Measurements from ENCODE around the gene POLDIP3. TPM values are rescaled to one million over a fixed set of nuclear protein-coding genes. Genes with fewer than 3 reads are reported as not detected.
"Not testable (repeated sequence)": the region's sequence is repeated elsewhere in the genome, so short reads cannot be mapped to it uniquely, and the experiment has no call there.

The POLDIP3 gene
- total RNA-seq, 1 donor from 2014 or later = 39.4 TPM

DNA sequence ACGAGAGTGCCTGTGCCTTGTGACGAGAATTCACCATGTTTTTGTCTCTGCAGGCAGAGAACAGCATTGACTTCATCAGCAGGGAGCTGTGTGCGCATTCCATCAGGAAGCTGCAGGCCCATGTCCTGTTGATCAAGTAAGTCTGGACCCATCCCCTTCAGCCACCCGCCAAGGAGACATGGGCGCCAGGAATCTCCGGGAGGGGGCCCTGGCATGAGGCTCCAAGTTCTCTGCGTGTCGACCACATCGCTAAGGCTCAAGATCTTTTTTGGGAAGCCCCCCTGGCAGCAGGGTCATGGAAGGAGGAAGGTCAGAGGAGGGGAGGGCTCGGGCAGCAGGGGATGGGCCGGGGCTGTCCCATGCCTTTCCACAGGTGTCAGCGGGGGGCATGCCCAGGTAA, 43.6 kb downstream of the POLDIP3 start:
- intact Hi-C loops (cut with micrococcal nuclease); DNase-seq; ATAC-seq: not testable (repeated sequence)

DNA sequence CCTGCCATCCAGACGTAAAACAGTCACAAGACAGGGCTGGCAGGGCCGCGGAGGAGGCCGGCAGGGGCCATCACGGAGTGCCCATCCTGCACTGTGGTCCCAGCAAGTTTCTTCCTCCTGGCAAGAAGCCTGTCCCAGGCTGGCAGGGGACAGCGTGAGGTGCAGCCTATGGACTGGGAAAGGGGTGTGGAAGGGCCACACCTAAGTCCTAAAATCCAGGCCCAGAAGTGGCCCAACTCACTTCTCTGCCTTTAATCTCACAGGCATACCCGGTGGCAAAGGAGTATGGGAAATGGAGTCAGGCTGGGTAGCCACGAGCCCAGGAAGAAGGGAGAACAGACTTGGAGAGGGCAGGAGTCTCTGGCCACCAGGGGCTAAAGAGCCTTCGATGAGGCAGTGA, 44.1 kb downstream of the POLDIP3 start:
- intact Hi-C loops (cut with micrococcal nuclease); DNase-seq; ATAC-seq: not testable (repeated sequence)

DNA sequence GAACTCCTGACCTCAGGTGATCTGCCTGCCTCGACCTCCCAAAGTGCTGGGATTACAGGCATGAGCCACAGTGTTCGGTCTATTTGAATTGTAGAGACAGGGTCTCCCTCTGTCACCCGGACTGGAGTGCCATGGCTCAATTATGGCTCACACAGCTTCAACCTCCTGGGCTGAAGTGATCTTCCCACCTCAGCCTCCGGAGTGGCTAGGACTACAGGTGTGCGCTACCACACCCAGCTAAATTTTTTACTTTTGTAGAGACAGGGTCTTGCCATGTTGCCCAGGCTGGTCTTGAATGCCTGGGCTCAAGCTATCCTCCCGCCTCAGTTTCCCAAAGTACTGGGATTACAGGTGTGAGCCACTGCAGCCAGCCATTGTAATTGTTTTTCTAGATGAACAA, 46.7 kb downstream of the POLDIP3 start:
- DNase-seq; intact Hi-C loops (cut with micrococcal nuclease); ATAC-seq: not testable (repeated sequence)

DNA sequence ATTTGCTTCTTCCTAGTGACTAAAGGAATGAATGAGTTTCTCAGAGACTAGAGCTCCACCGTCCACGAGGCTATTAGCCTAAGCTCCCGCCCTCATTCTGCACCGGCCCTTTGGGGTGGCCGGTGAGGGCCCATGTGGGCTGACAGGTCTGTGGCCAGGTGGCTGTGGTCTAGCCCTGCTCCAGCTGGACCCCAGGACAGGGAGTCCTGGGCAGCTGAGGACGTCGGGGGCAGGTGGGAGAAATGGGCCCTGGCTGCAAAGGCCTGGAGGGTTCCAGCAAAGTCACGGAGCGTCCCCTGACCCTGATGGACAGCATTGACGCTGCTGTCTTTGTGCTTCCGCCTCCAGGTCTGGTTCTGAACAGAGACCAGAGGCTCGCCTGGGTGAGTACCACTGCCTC, 48.7 kb downstream of the POLDIP3 start:
- ATAC-seq (no peak), DNase-seq (no peak)
- intact Hi-C loops (cut with micrococcal nuclease) = no loop called here

DNA sequence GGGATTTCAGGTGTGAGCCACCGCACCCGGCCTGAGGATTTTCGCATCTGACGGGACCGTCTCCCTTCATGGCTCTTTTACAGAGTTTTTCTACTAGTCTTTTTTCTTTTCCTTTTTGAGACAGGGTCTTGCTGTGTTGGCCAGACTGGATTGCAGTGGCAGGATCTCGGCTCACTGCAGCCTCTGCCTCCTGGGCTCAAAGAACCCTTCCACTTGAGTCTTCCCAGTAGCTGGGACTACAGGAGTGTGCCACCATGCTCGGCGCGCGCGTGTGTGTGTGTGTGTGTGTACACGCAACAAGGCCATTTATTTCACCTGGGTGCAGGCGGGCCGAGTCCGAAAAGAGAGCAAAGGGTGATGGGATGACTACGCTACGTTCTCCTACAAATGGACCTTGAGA, 50.0 kb downstream of the POLDIP3 start:
- no peak for ATAC-seq
- intact Hi-C loops (cut with micrococcal nuclease) = no loop called here
- no peak for DNase-seq

DNA sequence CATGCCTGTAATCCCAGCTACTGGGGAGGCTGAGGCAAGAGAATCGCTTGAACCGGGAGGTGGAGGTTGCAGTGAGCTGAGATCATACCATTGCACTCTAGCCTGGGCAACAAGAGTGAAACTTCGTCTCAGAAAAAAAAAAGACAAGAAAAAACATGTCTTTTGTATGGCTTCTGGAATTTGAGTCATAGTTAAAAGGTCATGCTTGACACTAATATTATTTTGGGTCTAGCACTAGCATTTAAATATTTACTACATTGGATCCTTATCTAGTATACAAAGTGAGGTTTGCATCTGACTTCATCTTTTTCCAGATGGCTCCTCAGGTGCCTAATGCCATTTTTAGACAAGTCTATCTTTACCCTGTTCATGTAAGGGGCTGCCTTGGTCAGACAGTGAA, 50.7 kb downstream of the POLDIP3 start:
- intact Hi-C loops (cut with micrococcal nuclease); DNase-seq; ATAC-seq: not testable (repeated sequence)

DNA sequence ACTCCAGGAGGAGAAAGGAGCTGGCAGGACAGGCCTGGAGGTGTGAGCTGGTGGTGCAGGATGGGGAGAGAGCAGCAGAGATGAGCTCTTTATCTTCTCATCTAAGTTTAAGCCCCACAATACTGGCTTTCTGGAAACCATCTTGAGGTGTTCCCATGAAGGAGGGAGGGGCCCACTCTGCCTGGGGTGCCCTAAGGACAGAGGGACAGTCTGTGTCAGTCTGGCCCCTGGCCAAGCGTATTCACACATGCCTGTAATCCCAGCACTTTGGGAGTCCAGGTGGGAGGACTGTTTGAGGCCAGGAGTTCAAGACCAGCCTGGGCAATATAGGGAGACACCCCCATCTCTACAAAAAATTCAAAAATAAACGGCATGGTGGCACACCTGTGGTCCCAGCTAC, 52.0 kb downstream of the POLDIP3 start:
- DNase-seq (no peak), ATAC-seq (no peak)
- intact Hi-C loops (cut with micrococcal nuclease) = no loop called here

DNA sequence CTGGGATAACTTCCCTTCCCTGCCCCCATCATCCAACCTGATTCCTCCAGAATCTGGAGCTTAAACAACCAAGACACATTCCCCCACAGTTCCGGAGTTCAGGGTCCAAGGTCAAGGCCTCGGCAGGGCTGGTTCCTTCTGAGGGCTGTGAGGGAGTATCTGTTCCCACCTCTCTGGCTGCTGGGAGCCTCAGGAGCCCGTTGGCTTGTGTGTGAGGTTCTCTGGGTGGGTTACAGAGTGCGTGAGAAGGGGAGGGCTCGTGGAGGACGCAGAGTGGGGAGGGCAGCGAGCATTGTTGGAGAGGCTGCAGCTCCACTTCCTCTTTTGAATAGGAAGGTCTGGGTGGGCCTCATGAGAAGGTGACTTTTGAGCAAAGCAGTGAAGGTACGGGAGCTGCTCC, 52.4 kb downstream of the POLDIP3 start:
- DNase-seq (no peak), ATAC-seq (peak; percentile 8)
- intact Hi-C loops (cut with micrococcal nuclease) = no loop called here

DNA sequence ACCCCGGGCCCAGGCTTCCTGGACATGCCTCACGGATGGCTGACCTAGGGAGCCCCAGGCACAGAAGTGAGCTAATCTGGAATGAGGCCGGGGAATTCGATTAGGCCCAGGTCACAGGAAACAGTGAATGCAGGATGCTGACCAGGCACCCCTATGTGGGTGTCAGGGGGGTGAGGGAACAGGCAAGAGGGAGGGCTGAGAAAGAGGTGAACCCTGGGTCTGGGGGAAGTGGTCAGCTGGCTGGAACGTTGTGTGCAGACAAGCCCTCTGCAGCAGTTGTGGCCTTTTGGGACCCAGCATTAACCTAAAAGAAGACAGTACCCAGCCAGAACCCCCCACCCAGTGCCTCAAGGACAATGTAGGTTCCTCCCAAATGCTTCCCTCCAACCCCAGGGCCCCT, 52.8 kb downstream of the POLDIP3 start:
- DNase-seq (no peak), ATAC-seq (no peak)
- intact Hi-C loops (cut with micrococcal nuclease) = no loop called here

DNA sequence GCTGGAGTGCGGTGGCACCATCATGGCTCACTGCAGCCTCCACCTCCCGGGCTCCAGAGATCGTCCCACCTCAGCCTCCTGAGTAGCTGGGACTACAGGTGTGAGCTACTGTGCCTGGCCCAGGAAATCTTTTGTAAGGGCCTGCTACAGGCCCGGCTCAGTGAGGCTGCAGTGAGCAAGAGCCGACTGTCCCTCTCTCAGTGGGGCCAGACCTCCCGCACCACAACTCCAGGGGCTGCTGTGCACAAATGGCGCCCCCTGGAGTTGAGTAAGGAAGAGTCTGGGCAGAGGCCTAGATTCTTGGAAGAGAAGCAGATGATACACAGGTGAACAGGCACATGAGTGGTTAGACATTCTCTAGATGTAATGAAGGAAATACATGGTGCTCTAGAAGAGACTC, 53.9 kb downstream of the POLDIP3 start:
- ATAC-seq (peak; percentile 18), DNase-seq (no peak)
- intact Hi-C loops (cut with micrococcal nuclease) = no loop called here

DNA sequence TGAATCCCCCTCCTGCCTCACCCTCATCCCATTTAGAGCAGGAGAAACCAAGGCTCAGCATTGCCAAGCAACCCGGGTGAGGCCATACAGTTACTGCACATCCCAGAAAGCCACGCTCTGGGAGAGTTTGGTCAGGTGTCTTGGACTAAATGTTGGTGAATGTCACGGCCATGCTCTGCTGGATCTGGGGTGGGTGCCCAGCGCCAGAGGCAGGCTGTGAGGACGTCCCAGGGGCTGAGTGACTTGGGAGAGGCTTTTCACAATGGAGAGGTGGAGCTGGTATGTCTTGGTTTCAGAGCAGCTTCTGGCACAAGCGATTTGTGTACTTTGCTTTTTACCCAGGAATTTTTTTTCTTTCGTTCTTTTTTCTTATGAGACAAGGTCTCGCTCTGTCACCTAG, 54.3 kb downstream of the POLDIP3 start:
- DNase-seq (no peak), ATAC-seq (no peak)
- intact Hi-C loops (cut with micrococcal nuclease) = no loop called here

DNA sequence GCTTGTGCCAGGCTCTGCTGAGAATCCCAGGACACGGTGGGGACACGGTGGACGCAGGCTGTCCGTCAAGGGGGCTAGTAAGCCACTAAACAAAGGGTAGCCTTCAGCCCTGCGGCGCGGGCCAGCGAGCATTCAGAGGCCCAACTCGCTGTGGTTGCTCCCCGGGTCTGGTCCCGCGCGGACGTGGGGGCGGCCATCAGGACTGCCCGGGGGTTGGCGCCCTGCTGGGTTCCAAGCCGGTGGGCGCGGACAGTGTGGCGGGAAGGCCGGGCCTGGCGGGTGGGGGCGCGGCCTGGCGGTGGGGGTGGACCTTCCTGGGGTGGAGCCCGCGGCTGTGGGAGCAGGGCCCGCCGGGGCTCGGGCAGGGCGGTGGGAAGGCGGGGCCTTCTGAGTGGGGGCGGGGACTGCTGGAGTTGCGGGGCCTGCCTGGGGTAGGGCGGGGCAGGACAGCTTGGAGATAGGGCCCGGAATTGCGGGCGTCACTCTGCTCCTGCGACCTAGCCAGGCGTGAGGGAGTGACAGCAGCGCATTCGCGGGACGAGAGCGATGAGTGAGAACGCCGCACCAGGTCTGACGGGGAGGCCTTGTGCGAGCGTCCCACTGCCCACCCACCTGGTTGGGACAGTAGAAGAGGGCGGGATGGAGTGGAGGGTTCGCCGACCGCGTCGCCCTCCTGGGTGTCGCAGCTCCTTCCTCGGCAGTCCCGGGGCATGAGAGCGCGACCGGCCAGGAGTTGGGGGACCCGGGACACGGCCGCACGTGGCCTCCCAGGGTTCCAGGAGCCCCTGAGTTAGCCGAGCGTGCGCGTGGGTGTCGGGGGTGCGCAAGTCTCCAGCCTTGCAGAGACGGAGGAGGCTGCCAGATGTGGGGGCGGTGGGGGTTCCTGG, 61.0 kb downstream of the POLDIP3 start, which contains the start of gene SERHL2:
TSS of gene SERHL2 (plus strand) at position 482 of the 887 bp plus-strand sequence. CDS start at position 547, 65 bp downstream.
- peak; percentile 94 for DNase-seq
- intact Hi-C loops (cut with micrococcal nuclease) = no loop called here
- ATAC-seq = peak; percentile 98

DNA sequence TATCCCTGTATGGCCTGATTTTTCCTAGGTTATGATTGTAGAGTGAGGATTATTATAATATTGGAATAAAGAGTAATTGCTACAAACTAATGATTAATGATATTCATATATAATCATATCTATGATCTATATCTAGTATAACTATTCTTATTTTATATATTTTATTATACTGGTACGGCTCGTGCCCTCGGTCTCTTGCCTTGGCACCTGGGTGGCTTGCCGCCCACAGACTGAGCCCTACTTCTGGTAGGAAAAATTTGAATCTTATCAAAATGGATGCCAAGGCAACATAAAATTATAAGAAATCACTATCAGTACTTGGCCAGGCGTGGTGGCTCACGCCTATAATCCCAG, 62.4 kb downstream of the POLDIP3 start:
- DNase-seq; ATAC-seq; intact Hi-C loops (cut with micrococcal nuclease): not testable (repeated sequence)

DNA sequence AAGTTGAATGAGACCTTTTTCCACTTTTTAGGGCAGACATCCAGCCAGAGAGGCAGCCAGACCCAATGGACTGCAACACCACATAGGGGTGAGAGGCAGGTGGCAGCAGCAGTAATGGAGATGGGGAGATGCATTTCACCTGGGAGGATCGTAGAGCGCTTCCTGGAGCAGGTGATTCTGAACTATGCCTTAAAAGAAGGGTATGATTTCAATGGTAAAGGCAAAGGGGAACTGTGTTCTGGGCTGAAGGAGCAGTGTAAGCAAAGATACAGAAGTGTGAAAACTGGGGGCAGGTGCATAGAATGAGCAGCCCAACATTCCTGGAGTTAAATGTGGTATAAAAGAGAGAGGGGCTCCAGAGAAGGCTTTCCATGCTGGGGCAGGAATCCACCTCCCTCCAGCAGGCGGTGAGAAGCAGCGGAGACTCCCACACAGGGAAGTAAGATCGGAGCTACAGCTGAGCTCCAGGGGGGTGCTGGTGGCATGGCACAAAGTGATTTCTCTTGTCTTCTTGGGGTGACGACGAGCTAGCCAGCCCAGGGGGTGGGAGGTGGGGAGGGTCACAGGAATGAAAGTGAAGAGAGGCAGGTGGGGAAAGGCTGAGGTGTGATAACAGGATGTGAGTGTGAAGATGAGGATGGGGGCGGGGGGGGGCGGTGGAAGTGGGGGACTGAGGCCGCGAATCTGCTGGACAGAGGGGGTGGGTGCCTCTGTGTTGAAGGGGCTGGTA, 65.2 kb downstream of the POLDIP3 start:
- intact Hi-C loops (cut with micrococcal nuclease) = no loop called here
- DNase-seq = no peak
- no peak for ATAC-seq

DNA sequence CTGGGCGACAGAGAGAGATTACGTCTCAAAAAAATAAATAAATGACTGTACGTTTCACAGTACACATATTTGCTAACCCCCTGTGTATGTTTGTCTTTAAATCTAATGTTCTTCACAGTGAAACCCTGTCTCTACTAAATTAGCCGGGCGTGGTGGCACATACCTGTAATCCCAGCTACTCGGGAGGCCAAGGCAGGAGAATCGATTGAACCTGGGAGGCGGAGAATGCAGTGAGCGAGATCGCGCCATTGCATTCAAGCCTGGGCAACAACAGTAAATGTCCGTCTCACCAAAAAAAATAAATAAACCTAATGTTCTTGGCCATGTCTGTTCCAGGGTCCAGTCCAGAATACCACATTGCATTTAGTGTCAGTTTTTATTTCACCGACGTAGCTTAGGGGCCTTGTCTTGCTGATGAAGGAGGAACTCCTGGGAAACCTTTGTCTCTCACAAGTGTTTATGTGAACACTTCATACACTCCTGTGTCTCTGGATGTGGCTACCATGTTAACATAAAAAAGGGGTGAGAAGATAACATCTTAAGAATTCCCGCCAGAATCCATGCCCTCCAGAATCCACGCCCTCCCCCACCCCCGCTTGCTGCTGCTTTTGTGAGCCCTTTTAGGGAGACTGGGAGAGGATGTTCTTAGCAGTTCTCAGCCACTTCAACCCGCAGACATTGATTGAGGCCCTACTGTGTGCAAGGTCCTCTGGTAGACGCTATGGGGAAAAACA, 65.9 kb downstream of the POLDIP3 start:
- DNase-seq (no peak), ATAC-seq (no peak)
- intact Hi-C loops (cut with micrococcal nuclease) = no loop called here

DNA sequence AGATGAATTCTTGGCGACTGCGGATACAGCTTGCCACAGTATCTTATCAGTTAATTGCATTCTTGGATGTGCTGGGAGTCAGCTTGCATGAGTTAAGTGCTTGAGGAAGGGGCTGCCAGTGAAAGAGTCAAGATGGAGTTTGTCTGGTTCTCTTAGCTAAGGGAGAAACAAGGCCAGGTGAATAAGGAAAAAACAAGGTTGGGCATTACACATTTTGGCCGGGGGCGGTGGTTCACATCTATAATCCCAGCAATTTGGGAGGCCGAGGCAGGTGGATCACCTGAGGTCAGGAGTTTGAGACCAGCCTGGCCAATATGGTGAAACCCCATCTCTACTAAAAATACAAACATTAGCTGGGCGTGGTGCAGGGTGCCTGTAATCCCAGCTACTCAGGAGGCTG, 66.6 kb downstream of the POLDIP3 start:
- intact Hi-C loops (cut with micrococcal nuclease); ATAC-seq; DNase-seq: not testable (repeated sequence)

DNA sequence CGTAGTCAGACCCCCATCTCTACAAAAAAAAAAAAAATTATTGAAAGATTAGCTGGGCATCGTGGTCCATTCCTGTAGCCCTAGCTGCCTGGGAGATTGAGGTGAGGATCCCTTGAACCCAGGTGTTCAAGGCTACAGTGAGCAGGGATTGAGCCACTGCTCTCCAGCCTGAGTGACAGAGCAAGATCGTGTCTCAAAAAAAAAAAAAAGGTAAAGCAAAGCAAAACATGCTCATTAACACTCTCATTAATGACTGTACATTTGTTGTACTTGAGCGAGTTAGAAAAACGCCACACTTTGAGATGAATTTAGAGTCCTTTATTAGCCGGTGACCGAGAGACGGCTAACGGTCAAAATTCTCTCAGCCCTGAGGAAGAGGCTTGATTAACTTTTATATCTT, 67.1 kb downstream of the POLDIP3 start:
- intact Hi-C loops (cut with micrococcal nuclease) = no loop called here
- DNase-seq (no peak), ATAC-seq (no peak)

DNA sequence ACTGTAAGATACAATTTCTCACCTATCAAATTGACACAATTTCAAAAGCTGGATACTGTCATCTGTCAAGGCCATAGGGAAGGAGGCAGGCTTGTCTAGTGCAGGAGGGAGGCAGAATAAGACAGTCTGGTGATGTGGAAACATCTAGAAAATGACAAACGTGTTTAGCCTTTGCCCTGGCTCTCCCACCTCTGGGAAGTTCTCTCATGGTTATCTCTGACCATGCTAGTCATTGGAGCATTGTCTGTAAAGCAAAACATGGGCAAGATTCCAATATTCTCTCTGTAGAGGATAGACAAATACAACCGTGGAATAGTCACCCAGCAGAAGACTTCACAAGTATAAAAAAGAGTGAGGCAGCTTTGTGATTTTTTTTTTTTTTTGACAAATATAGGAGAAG, 70.0 kb downstream of the POLDIP3 start:
- DNase-seq (no peak), ATAC-seq (no peak)
- intact Hi-C loops (cut with micrococcal nuclease) = no loop called here

DNA sequence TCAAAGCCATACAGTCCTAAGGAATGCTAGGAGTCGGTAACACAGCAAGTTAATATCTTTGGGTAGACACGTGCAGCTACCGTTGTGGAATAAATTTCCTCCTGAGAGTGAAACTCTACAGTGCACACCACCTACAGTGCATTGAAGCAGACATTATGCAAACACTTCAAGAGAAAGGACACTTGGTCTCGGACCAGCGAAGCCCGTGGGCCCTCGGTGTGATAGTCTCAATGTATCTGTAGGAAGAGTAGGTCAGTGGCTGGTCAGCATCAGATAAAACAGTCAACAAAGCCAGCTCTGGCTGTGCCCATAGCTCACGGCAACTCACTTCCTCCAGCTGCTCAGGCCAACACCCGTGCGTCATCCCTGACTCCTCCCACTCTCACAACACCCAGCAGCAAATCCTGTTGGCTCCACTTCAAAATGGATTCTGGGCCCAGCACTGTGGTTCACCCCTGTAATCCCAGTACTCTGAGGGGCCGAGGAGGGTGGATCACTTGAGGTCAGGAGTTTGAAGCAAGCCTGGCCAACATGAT, 75.4 kb downstream of the POLDIP3 start:
- intact Hi-C loops (cut with micrococcal nuclease); DNase-seq: not testable (repeated sequence)
- peak; percentile 76 for ATAC-seq
